ENCODE data around the gene TMEM178B.
"Not testable (repeated sequence)": the region's sequence is repeated elsewhere in the genome, so short reads cannot be mapped to it uniquely, and the experiment has no call there.

Gene TMEM178B

GRCh38 chr7:141185369-141185967, 111.6 kb downstream of the TMEM178B start:
- no peak for DNase-seq

GRCh38 chr7:141189231-141189630, 115.4 kb downstream of the TMEM178B start:
- no peak for DNase-seq

GRCh38 chr7:141190495-141190894, 116.6 kb downstream of the TMEM178B start:
- DNase-seq: no peak

- no peak for DNase-seq
Measured at GRCh38 chr7:141191277-141191676, 117.4 kb downstream of the TMEM178B start.

- DNase-seq: no peak
Measured at GRCh38 chr7:141193066-141193465, 119.2 kb downstream of the TMEM178B start.

- DNase-seq: not testable (repeated sequence)
Measured at GRCh38 chr7:141195722-141196121, 121.9 kb downstream of the TMEM178B start.

- no peak for DNase-seq
Measured at GRCh38 chr7:141198194-141198958, 124.5 kb downstream of the TMEM178B start.

GRCh38 chr7:141200191-141201108, 126.6 kb downstream of the TMEM178B start:
- DNase-seq: no peak

- no peak for DNase-seq
Measured at GRCh38 chr7:141201145-141201885, 127.5 kb downstream of the TMEM178B start.

GRCh38 chr7:141202535-141202934, 128.7 kb downstream of the TMEM178B start:
- DNase-seq: no peak

GRCh38 chr7:141203177-141203576, 129.3 kb downstream of the TMEM178B start:
- no peak for DNase-seq

GRCh38 chr7:141203586-141203985, 129.7 kb downstream of the TMEM178B start:
- no peak for DNase-seq

GRCh38 chr7:141207661-141208060, 133.8 kb downstream of the TMEM178B start:
- DNase-seq: no peak

GRCh38 chr7:141208539-141208938, 134.7 kb downstream of the TMEM178B start:
- DNase-seq: no peak

- DNase-seq: no peak
Measured at GRCh38 chr7:141209454-141209853, 135.6 kb downstream of the TMEM178B start.

GRCh38 chr7:141210862-141211261, 137.0 kb downstream of the TMEM178B start:
- DNase-seq: no peak

GRCh38 chr7:141213226-141213625, 139.4 kb downstream of the TMEM178B start:
- no peak for DNase-seq

GRCh38 chr7:141217938-141218337, 144.1 kb downstream of the TMEM178B start:
- DNase-seq: no peak

GRCh38 chr7:141218941-141219340, 145.1 kb downstream of the TMEM178B start:
- DNase-seq: no peak

- DNase-seq: no peak
Measured at GRCh38 chr7:141220263-141220880, 146.5 kb downstream of the TMEM178B start.

GRCh38 chr7:141221007-141221612, 147.2 kb downstream of the TMEM178B start:
- DNase-seq: no peak
